Tibial artery (tissue), 4 donors: ENCODE measurements around the gene SAMD4A.

ENCODE experiments used
- DNase-seq, 2 donors: peaks; one replicate each; pipeline ENCODE4 v3.0.0-alpha.2; 2019
- H3K27ac ChIP-seq, 2 donors: fragments of 200-600 bp; sonication (generic) in 1 of 2; 1 replicate in 1 of 2; 2 replicates in 1 of 2; pipeline ENCODE4 v1.5.1; 2018 to 2019; ENCODE audit warnings: mild to moderate bottlenecking in 1 of 2
- H3K27me3 ChIP-seq, 2 donors: fragments of 200-600 bp; sonication (generic) in 1 of 2; one replicate each; pipeline versions ENCODE4 v1.5.1 to v1.6.0; 2016 to 2019
- H3K36me3 ChIP-seq, 3 donors: fragments of 200-600 bp; sonication (generic) in 2 of 3; one replicate each; pipeline ENCODE4 v1.5.1; 2016 to 2019; ENCODE audit warnings: mild to moderate bottlenecking in 2 of 3
- H3K4me1 ChIP-seq, 4 donors: fragments of 200-600 bp; sonication (generic) in 2 of 4; 1 replicate in 3 of 4; 2 replicates in 1 of 4; pipeline ENCODE4 v1.5.1; 2016 to 2019
- H3K4me3 ChIP-seq, 2 donors: fragments of 200-600 bp; sonication (generic) in 1 of 2; 1 replicate in 1 of 2; 2 replicates in 1 of 2; pipeline ENCODE4 v1.5.1; 2018 to 2019; ENCODE audit warnings: mild to moderate bottlenecking in 2 of 2
- H3K9me3 ChIP-seq, 3 donors: fragments of 200-600 bp; sonication (generic) in 1 of 3; one replicate each; pipeline ENCODE4 v1.5.1; 2016 to 2019
- intact Hi-C: fragments of 100-400 bp; cut with DNase I; formaldehyde crosslinking; loops from one replicate; pipeline ENCODE4 v1.15.0; 2023; ENCODE audit warnings: low total_unique reads
- TF ChIP-seq, protein P1 (sequence below), 2 experiments: fragments of 200-600 bp in 1 of 2; fragments of 450-650 bp in 1 of 2; IDR thresholded peaks; one replicate each; pipeline ENCODE4 v1.5.1; 2017 to 2019; ENCODE audit warnings: antibody characterized with exemption in 2 of 2, mild to moderate bottlenecking in 1 of 2, moderate library complexity in 1 of 2

Gene SAMD4A

DNA sequence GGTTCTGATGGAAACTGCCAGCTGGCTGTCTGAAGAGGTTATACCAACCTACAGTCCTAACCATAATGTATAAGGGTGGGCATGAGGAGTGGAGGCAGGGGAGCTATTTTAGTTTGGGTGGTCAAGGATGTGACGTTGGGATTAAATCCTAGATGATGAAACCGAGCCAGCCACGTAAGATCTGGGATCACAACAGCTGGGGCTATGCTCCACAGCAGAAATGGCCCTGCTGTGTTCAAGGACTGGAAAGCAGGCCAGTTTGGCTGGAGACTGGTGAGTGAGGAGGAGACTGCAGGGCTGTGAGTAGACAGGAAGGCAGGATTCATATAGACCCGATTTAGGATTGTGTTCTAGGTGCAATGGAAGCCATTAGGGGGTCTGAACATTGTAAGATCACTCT is 66.1 kb downstream of the SAMD4A start:
- H3K4me3 ChIP-seq = no peak overlapping the region

DNA sequence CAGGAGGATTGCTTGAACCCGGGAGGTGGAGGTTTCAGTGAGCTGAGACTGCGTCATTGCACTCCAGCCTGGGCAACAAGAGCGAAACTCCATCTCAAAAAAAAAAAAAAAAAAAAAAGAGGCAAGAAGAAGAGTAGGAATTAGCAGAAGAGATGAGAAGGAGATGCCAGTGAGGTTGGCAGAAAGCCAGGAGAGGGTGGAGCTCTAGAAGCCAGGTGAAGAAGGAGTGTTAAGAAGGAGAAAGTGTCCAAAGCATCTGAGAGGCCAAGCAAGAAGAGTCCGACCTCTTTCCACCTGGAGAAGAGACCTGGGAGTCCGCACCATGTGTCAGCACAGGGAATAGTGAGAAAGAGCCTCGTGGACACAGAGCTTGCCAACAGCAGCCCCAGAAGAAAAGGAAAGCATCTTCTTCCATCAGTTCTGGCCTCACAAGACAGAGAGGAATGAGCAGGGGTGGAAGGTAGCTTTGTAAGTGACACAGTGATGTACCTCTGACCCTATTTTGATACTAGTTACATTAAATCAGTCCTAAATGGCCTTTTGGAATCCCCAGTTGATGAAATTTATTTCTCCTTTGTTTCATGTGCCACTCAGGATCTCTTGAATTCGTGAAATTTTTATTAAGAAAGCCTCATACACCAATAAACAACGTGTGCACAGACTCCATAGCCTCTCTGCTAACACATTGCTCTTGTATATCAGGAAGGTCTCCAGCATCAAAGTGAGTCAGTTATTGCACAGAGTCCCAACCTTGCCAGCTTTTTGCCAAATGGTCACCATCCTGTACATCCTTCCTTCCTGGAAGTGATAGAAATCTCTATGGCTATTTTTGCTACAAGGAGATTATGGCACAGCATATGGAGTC is 70.6 kb downstream of the SAMD4A start:
- Histone ChIP-seq H3K36me3 (no peaks in the 10 kb centered on the region), H3K27ac (no peak overlapping the region), H3K27me3 (no peaks in the 10 kb centered on the region), H3K9me3 (no peaks in the 10 kb centered on the region), H3K4me1 (peaks cover 0 to 53% (median 4%) of the 10 kb centered on the region in 4 donors), H3K4me3 (no peak overlapping the region)
- DNase-seq = no peak
- intact Hi-C loops = no loop called here
- TF ChIP-seq, protein P1, sequence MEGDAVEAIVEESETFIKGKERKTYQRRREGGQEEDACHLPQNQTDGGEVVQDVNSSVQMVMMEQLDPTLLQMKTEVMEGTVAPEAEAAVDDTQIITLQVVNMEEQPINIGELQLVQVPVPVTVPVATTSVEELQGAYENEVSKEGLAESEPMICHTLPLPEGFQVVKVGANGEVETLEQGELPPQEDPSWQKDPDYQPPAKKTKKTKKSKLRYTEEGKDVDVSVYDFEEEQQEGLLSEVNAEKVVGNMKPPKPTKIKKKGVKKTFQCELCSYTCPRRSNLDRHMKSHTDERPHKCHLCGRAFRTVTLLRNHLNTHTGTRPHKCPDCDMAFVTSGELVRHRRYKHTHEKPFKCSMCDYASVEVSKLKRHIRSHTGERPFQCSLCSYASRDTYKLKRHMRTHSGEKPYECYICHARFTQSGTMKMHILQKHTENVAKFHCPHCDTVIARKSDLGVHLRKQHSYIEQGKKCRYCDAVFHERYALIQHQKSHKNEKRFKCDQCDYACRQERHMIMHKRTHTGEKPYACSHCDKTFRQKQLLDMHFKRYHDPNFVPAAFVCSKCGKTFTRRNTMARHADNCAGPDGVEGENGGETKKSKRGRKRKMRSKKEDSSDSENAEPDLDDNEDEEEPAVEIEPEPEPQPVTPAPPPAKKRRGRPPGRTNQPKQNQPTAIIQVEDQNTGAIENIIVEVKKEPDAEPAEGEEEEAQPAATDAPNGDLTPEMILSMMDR (IDR thresholded peaks at IDR 0.05) = no peak

More for the DNA sequence above, 66.1 kb downstream of the SAMD4A start:
- no peaks in the 10 kb centered on the region for H3K27me3 ChIP-seq
- no peak overlapping the region for H3K27ac ChIP-seq
- peaks cover 0 to 65% (median 12%) of the 10 kb centered on the region in 4 donors for H3K4me1 ChIP-seq
- no peaks in the 10 kb centered on the region for H3K9me3 ChIP-seq
- DNase-seq = no peak
- intact Hi-C loops = no loop called here
- no peaks in the 10 kb centered on the region for H3K36me3 ChIP-seq
- TF ChIP-seq, protein P1 (IDR thresholded peaks at IDR 0.05) = no peak

DNA sequence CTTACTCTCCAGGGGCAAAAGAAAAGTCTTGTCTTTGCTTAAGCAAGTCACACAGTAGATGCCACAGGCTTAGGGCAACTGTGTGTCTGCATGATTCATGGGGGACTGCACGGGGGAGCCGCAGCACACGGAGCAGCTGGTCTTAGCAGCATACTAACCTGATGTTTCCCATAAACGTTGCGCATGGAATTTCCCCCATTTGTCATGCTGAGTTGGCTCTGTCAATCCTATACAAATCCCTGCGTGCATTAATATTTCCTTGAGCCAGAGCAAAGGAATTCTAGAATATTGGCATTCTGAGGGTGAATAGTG is 71.2 kb downstream of the SAMD4A start:
- peaks cover 0 to 59% (median 6%) of the 10 kb centered on the region in 4 donors for H3K4me1 ChIP-seq
- no peak overlapping the region for H3K27ac ChIP-seq
- no peaks in the 10 kb centered on the region for H3K36me3 ChIP-seq
- no peak for DNase-seq
- H3K27me3 ChIP-seq = no peaks in the 10 kb centered on the region
- intact Hi-C loops = no loop called here
- H3K9me3 ChIP-seq = no peaks in the 10 kb centered on the region
- TF ChIP-seq, protein P1 (IDR thresholded peaks at IDR 0.05) = no peak
- H3K4me3 ChIP-seq = no peak overlapping the region

DNA sequence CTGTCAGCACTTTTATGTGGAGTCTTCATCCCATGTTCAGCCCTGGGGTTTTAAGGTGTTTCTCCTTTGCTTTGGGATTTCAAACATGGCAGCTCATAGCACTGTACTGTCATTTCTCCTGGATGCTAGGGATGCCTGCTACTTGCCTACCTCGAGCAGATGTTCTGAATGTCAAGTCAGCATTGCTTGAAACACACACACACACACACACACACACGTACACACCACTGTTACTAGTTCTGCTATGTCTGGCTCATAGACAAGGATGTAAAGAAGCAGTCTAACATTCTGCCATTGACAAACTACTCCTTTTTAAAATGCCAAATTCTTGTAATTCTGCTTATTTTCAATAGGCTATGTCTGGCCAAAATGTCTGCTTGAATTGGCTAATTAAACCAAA is 72.7 kb downstream of the SAMD4A start:
- no peak overlapping the region for H3K27ac ChIP-seq
- H3K36me3 ChIP-seq = no peaks in the 10 kb centered on the region
- peaks cover 0 to 74% (median 10%) of the 10 kb centered on the region in 4 donors for H3K4me1 ChIP-seq
- TF ChIP-seq, protein P1 (IDR thresholded peaks at IDR 0.05) = no peak
- no peak overlapping the region for H3K4me3 ChIP-seq
- no peaks in the 10 kb centered on the region for H3K27me3 ChIP-seq
- no peaks in the 10 kb centered on the region for H3K9me3 ChIP-seq
- DNase-seq = no peak
- intact Hi-C loops = no loop called here

DNA sequence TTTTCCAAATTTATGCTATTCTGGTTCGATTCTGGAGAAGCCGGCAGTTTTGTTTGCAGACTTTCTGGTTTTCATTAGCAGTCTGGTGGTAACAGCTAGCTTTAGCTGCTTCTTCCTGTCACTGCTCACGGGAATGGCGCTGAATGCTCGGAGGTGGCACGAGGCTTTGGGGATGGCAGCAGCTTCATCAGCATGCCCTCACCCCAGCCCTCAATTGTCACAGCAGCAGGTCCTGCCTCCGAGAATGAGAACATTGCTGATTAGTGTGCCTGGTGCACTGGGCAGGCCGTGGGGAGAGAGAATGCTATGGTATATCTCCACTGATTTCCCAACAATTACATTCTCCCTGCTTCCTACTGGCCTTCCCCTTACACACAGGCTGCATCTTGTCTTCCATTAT is 73.6 kb downstream of the SAMD4A start:
- H3K9me3 ChIP-seq = no peaks in the 10 kb centered on the region
- H3K27me3 ChIP-seq = no peaks in the 10 kb centered on the region

More for the DNA sequence above, 73.6 kb downstream of the SAMD4A start:
- no peaks in the 10 kb centered on the region for H3K36me3 ChIP-seq
- no peak overlapping the region for H3K27ac ChIP-seq
- no peak overlapping the region for H3K4me3 ChIP-seq
- TF ChIP-seq, protein P1 (IDR thresholded peaks at IDR 0.05) = no peak
- peaks cover 0 to 69% (median 10%) of the 10 kb centered on the region in 4 donors for H3K4me1 ChIP-seq
- DNase-seq = no peak
- intact Hi-C loops = no loop called here
